ENCODE results near the gene ZNF282. TPM values are rescaled to one million over a fixed set of nuclear protein-coding genes. Genes with fewer than 3 reads are reported as not detected.
A peak's percentile ranks its signal among the peaks of the same experiment; 100 is the strongest.

ZNF282 gene
- total and polyA plus RNA-seq, 9 of the 15 experiments (the other 6 are each of a cell fraction or from before 2014, with no cell fraction given): 0.76 to 58.6 (median 17.4) TPM

DNA sequence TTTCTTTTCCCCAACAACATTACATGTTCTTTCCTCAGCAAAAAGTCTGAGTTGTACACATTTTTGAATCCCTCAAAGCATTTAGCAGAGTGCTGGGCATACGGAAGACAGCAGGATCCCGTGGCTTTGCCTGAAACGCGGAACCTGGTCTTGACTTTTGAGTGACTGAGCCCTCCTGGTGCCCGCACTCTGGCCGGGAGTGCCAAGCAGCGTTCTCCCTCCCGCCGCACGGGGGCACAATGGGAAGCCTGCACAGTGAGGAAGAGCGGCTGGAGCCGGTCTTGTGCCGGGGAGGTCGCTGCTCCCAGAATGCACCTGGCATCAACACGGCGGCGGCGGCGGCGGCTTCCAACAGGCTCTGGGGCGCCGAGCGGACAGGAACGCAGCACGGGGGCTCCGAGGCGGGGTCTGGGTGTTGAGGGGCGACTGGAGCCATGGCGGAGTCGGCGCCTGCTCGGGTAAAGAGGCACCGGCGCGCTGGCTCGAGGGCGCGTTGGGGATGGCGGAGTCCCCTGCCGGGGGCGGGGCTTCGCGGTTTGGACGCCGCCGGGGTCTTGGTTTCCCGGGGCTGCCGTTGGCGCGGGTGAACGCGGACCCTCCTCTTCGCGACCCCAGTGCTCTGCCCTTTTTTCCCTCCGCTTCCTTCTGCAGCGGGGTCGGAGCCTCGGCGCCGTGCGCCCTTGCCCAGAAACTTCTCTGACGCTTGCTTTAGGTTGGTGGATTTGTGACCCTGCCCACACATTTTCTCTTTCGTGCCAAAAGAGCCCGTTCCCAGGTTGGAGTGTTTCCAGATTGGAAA lies 44.2 kb downstream of the ZNF282 start, which contains the start of gene ZNF212 (continued):
- TF ChIP-seq, protein P1, sequence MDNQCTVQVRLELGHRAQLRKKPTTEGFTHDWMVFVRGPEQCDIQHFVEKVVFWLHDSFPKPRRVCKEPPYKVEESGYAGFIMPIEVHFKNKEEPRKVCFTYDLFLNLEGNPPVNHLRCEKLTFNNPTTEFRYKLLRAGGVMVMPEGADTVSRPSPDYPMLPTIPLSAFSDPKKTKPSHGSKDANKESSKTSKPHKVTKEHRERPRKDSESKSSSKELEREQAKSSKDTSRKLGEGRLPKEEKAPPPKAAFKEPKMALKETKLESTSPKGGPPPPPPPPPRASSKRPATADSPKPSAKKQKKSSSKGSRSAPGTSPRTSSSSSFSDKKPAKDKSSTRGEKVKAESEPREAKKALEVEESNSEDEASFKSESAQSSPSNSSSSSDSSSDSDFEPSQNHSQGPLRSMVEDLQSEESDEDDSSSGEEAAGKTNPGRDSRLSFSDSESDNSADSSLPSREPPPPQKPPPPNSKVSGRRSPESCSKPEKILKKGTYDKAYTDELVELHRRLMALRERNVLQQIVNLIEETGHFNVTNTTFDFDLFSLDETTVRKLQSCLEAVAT (IDR thresholded peaks at IDR 0.05): peak in 1 of 2 experiments; percentile 30; a peak in 1 of 4 replicates
- TF ChIP-seq TCF7L2 (IDR thresholded peaks at IDR 0.05; ENCODE audit: low read depth, low read length): no peak
- TF ChIP-seq MEIS2 (IDR thresholded peaks at IDR 0.05; ENCODE audit: partially characterized antibody): no peak
- no peak for TF ChIP-seq NCOA1 (IDR thresholded peaks at IDR 0.05; ENCODE audit: low read depth)
- TF ChIP-seq, protein P2, sequence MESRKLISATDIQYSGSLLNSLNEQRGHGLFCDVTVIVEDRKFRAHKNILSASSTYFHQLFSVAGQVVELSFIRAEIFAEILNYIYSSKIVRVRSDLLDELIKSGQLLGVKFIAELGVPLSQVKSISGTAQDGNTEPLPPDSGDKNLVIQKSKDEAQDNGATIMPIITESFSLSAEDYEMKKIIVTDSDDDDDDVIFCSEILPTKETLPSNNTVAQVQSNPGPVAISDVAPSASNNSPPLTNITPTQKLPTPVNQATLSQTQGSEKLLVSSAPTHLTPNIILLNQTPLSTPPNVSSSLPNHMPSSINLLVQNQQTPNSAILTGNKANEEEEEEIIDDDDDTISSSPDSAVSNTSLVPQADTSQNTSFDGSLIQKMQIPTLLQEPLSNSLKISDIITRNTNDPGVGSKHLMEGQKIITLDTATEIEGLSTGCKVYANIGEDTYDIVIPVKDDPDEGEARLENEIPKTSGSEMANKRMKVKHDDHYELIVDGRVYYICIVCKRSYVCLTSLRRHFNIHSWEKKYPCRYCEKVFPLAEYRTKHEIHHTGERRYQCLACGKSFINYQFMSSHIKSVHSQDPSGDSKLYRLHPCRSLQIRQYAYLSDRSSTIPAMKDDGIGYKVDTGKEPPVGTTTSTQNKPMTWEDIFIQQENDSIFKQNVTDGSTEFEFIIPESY (CRISPR knock-in tag; IDR thresholded peaks at IDR 0.05): peak; percentile 85
- no peak for TF ChIP-seq NCOA6 (IDR thresholded peaks at IDR 0.05)
- peak; percentile 59 for TF ChIP-seq TAF9B (IDR thresholded peaks at IDR 0.05; ENCODE audit: partially characterized antibody)
- TF ChIP-seq, protein P3, sequence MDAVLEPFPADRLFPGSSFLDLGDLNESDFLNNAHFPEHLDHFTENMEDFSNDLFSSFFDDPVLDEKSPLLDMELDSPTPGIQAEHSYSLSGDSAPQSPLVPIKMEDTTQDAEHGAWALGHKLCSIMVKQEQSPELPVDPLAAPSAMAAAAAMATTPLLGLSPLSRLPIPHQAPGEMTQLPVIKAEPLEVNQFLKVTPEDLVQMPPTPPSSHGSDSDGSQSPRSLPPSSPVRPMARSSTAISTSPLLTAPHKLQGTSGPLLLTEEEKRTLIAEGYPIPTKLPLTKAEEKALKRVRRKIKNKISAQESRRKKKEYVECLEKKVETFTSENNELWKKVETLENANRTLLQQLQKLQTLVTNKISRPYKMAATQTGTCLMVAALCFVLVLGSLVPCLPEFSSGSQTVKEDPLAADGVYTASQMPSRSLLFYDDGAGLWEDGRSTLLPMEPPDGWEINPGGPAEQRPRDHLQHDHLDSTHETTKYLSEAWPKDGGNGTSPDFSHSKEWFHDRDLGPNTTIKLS (IDR thresholded peaks at IDR 0.05; ENCODE audit: borderline replicate concordance, low read depth): peak; percentile 80
- TF ChIP-seq, protein P4, sequence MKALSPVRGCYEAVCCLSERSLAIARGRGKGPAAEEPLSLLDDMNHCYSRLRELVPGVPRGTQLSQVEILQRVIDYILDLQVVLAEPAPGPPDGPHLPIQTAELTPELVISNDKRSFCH (CRISPR knock-in tag; IDR thresholded peaks at IDR 0.05): no peak
- TF ChIP-seq, protein P4 (tag; IDR thresholded peaks at IDR 0.05): peak; percentile 73; the same call in 1 of the 2 replicates
- TF ChIP-seq RB1 (IDR thresholded peaks at IDR 0.05; ENCODE audit: low read depth): peak; percentile 97
- TF ChIP-seq, protein P5, sequence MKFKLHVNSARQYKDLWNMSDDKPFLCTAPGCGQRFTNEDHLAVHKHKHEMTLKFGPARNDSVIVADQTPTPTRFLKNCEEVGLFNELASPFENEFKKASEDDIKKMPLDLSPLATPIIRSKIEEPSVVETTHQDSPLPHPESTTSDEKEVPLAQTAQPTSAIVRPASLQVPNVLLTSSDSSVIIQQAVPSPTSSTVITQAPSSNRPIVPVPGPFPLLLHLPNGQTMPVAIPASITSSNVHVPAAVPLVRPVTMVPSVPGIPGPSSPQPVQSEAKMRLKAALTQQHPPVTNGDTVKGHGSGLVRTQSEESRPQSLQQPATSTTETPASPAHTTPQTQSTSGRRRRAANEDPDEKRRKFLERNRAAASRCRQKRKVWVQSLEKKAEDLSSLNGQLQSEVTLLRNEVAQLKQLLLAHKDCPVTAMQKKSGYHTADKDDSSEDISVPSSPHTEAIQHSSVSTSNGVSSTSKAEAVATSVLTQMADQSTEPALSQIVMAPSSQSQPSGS (CRISPR knock-in tag; IDR thresholded peaks at IDR 0.05): no peak
- TF ChIP-seq, protein P6, sequence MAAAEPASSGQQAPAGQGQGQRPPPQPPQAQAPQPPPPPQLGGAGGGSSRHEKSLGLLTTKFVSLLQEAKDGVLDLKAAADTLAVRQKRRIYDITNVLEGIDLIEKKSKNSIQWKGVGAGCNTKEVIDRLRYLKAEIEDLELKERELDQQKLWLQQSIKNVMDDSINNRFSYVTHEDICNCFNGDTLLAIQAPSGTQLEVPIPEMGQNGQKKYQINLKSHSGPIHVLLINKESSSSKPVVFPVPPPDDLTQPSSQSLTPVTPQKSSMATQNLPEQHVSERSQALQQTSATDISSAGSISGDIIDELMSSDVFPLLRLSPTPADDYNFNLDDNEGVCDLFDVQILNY (CRISPR knock-in tag; IDR thresholded peaks at IDR 0.05): no peak
